Measurements from ENCODE around the gene DRC3. TPM values are rescaled to one million over a fixed set of nuclear protein-coding genes. Genes with fewer than 3 reads are reported as not detected.

DRC3 gene
- total RNA-seq, 1 experiment from 2014 or later, result 2.4 TPM

DNA sequence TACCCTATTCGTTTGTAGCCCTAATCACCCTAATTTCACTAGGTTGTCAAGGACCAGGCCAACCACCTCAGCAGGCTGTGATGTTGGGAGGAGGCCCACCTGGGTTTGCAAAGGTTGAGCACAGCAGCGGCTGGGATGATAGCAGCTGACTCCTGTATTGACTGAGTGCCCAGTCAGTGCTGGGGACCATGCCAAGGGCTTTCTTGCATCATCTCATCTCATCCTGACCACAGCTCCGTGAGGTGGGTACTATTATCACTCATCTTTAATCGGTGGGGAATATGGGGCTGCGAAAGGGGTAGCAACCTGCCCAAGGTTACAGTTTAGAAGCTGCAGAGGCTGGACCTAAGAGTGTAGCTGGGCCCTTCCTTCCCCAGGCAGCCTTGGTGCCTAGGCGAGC lies 54.6 kb downstream of the DRC3 start:
- POLR2A ChIA-PET, result no interaction called here
- RAD21 ChIA-PET (ENCODE audit: low non-redundant PET in 1 of 2, low total read pairs in 2 of 2, uncharacterized antibody in 2 of 2, unreplicated experiment in 2 of 2), result no interaction called here
- H3K27ac ChIP-seq (ENCODE audit: low read depth, low read length), result no peak overlapping the region
- no peaks in the 10 kb centered on the region for H3K27me3 ChIP-seq (ENCODE audit: insufficient read depth, low read length)
- H2AFZ ChIP-seq (ENCODE audit: low read depth, low read length, poor library complexity, severe bottlenecking), result no peak overlapping the region
- ATAC-seq, result no peak
- no peaks in the 10 kb centered on the region for H3K9me2 ChIP-seq (ENCODE audit: insufficient read depth)
- no peaks in the 10 kb centered on the region for H3K9me3 ChIP-seq (ENCODE audit: control insufficient read depth in 1 of 2, insufficient read depth in 1 of 2, low read depth in 1 of 2, low read length in 2 of 2)
- CTCF ChIA-PET, result no interaction called here
- no peak overlapping the region for H3K4me3 ChIP-seq (replicated peaks in 1 of 2; ENCODE audit: low read depth in 1 of 2, low read length in 2 of 2)
- no peaks in the 10 kb centered on the region for H4K20me1 ChIP-seq (ENCODE audit: insufficient read depth)
- intact Hi-C loops (cut with micrococcal nuclease), result no loop called here
- no peak overlapping the region for H3K4me2 ChIP-seq (ENCODE audit: low read length)
- TF ChIP-seq CEBPB (IDR thresholded peaks at IDR 0.05; ENCODE audit: low read depth) (no peak), POLR2AphosphoS5 (IDR thresholded peaks at IDR 0.05; ENCODE audit: low read depth, low read length) (no peak), EZH2phosphoT487 (IDR thresholded peaks at IDR 0.05; ENCODE audit: borderline replicate concordance) (no peak), FOSL1 (IDR thresholded peaks at IDR 0.05; ENCODE audit: low read depth) (no peak), EZH2 (IDR thresholded peaks at IDR 0.05) (no peak), SRF (IDR thresholded peaks at IDR 0.05; ENCODE audit: low read depth) (no peak), JUND (IDR thresholded peaks at IDR 0.05) (no peak), ELF1 (IDR thresholded peaks at IDR 0.05; ENCODE audit: borderline replicate concordance, low read depth) (no peak), SP1 (IDR thresholded peaks at IDR 0.05; ENCODE audit: low read depth) (no peak), CBX3 (IDR thresholded peaks at IDR 0.05; ENCODE audit: low read depth) (no peak), TCF7L2 (IDR thresholded peaks at IDR 0.05; ENCODE audit: borderline replicate concordance, extremely low read depth, insufficient read depth, insufficient read length) (no peak)
- TF ChIP-seq, protein P1, sequence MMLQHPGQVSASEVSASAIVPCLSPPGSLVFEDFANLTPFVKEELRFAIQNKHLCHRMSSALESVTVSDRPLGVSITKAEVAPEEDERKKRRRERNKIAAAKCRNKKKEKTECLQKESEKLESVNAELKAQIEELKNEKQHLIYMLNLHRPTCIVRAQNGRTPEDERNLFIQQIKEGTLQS (IDR thresholded peaks at IDR 0.05), result no peak
- TF ChIP-seq, protein P2, sequence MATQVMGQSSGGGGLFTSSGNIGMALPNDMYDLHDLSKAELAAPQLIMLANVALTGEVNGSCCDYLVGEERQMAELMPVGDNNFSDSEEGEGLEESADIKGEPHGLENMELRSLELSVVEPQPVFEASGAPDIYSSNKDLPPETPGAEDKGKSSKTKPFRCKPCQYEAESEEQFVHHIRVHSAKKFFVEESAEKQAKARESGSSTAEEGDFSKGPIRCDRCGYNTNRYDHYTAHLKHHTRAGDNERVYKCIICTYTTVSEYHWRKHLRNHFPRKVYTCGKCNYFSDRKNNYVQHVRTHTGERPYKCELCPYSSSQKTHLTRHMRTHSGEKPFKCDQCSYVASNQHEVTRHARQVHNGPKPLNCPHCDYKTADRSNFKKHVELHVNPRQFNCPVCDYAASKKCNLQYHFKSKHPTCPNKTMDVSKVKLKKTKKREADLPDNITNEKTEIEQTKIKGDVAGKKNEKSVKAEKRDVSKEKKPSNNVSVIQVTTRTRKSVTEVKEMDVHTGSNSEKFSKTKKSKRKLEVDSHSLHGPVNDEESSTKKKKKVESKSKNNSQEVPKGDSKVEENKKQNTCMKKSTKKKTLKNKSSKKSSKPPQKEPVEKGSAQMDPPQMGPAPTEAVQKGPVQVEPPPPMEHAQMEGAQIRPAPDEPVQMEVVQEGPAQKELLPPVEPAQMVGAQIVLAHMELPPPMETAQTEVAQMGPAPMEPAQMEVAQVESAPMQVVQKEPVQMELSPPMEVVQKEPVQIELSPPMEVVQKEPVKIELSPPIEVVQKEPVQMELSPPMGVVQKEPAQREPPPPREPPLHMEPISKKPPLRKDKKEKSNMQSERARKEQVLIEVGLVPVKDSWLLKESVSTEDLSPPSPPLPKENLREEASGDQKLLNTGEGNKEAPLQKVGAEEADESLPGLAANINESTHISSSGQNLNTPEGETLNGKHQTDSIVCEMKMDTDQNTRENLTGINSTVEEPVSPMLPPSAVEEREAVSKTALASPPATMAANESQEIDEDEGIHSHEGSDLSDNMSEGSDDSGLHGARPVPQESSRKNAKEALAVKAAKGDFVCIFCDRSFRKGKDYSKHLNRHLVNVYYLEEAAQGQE (IDR thresholded peaks at IDR 0.05; ENCODE audit: low read depth), result no peak
- TF ChIP-seq, protein P3, sequence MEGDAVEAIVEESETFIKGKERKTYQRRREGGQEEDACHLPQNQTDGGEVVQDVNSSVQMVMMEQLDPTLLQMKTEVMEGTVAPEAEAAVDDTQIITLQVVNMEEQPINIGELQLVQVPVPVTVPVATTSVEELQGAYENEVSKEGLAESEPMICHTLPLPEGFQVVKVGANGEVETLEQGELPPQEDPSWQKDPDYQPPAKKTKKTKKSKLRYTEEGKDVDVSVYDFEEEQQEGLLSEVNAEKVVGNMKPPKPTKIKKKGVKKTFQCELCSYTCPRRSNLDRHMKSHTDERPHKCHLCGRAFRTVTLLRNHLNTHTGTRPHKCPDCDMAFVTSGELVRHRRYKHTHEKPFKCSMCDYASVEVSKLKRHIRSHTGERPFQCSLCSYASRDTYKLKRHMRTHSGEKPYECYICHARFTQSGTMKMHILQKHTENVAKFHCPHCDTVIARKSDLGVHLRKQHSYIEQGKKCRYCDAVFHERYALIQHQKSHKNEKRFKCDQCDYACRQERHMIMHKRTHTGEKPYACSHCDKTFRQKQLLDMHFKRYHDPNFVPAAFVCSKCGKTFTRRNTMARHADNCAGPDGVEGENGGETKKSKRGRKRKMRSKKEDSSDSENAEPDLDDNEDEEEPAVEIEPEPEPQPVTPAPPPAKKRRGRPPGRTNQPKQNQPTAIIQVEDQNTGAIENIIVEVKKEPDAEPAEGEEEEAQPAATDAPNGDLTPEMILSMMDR (IDR thresholded peaks at IDR 0.05 in 2 of 3, conservative IDR thresholded peaks at IDR 0.05 in 1 of 3; ENCODE audit: borderline replicate concordance in 1 of 3, insufficient read depth in 1 of 3, low read depth in 2 of 3, low read length in 2 of 3), result no peak
- TF ChIP-seq, protein P4, sequence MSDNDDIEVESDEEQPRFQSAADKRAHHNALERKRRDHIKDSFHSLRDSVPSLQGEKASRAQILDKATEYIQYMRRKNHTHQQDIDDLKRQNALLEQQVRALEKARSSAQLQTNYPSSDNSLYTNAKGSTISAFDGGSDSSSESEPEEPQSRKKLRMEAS (IDR thresholded peaks at IDR 0.05), result no peak
- TF ChIP-seq, protein P5, sequence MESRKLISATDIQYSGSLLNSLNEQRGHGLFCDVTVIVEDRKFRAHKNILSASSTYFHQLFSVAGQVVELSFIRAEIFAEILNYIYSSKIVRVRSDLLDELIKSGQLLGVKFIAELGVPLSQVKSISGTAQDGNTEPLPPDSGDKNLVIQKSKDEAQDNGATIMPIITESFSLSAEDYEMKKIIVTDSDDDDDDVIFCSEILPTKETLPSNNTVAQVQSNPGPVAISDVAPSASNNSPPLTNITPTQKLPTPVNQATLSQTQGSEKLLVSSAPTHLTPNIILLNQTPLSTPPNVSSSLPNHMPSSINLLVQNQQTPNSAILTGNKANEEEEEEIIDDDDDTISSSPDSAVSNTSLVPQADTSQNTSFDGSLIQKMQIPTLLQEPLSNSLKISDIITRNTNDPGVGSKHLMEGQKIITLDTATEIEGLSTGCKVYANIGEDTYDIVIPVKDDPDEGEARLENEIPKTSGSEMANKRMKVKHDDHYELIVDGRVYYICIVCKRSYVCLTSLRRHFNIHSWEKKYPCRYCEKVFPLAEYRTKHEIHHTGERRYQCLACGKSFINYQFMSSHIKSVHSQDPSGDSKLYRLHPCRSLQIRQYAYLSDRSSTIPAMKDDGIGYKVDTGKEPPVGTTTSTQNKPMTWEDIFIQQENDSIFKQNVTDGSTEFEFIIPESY (IDR thresholded peaks at IDR 0.05; ENCODE audit: extremely low read depth, insufficient replicate concordance, low read length), result no peak
- peaks cover under 1% of the 10 kb centered on the region; the same call in 1 of the 2 replicates for H3K79me2 ChIP-seq (ENCODE audit: insufficient read depth, low read length)
- DNase-seq (ENCODE audit: low read depth, low spot score), result no peak
- 0 out of 4 replicates have a peak, but pooled peaks cover 0 to 4% of the 10 kb centered on the region in 2 experiments for H3K36me3 ChIP-seq (ENCODE audit: control insufficient read depth in 1 of 2, insufficient read depth in 2 of 2, low read length in 2 of 2)
- peaks cover 0 to 21% of the 10 kb centered on the region in 2 experiments; a peak in 1 of 4 replicates for H3K4me1 ChIP-seq (ENCODE audit: control insufficient read depth in 1 of 2, insufficient read depth in 2 of 2, low read length in 2 of 2)
- no peak overlapping the region for H3K9ac ChIP-seq (ENCODE audit: low read length)
- BruUV-seq (replicated peaks), result no TSS peak

All from HCT116 (cell line).